Breast epithelium (tissue), 3 donors: ENCODE results near the gene PCDHGA7.

ENCODE experiments used
- POLR2A ChIP-seq: fragments of 450-650 bp; IDR thresholded peaks from one replicate; pipeline ENCODE4 v1.6.1; 2016; ENCODE audit warnings: antibody characterized with exemption, mild to moderate bottlenecking, moderate library complexity
- TF ChIP-seq, protein P1 (sequence below), 3 donors: fragments of 450-650 bp; IDR thresholded peaks; one replicate each; pipeline ENCODE4 v1.5.1; 2016 to 2017; ENCODE audit warnings: antibody characterized with exemption in 3 of 3, mild to moderate bottlenecking in 3 of 3, moderate library complexity in 3 of 3

DNA sequence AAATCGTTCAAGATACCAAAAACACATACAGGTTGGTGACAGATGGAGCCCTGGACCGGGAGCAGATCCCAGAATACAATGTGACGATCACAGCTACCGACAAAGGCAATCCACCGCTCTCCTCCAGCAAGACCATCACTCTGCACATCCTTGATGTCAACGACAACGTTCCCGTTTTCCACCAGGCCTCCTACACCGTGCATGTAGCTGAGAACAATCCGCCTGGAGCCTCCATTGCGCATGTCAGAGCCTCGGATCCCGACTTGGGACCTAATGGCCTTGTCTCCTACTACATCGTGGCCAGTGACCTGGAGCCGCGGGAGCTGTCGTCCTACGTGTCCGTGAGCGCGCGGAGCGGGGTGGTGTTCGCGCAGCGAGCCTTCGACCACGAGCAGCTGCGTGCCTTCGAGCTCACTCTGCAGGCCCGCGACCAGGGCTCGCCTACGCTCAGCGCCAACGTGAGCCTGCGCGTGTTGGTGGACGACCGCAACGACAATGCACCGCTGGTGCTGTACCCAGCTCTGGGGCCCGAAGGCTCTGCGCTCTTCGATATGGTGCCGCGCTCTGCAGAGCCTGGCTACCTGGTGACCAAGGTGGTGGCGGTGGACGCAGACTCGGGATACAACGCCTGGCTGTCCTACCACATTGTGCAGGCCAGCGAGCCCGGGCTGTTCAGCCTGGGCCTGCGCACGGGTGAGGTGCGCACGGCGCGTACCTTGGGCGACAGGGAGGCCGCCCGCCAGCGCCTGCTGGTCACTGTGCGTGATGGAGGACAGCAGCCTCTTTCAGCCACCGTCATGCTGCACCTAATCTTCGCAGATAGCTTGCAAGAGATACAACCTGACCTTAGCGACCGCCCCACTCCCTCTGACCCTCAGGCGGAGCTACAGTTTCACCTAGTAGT lies 10.7 kb upstream of the PCDHGA7 start:
- TF ChIP-seq, protein P1, sequence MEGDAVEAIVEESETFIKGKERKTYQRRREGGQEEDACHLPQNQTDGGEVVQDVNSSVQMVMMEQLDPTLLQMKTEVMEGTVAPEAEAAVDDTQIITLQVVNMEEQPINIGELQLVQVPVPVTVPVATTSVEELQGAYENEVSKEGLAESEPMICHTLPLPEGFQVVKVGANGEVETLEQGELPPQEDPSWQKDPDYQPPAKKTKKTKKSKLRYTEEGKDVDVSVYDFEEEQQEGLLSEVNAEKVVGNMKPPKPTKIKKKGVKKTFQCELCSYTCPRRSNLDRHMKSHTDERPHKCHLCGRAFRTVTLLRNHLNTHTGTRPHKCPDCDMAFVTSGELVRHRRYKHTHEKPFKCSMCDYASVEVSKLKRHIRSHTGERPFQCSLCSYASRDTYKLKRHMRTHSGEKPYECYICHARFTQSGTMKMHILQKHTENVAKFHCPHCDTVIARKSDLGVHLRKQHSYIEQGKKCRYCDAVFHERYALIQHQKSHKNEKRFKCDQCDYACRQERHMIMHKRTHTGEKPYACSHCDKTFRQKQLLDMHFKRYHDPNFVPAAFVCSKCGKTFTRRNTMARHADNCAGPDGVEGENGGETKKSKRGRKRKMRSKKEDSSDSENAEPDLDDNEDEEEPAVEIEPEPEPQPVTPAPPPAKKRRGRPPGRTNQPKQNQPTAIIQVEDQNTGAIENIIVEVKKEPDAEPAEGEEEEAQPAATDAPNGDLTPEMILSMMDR (IDR thresholded peaks at IDR 0.05): no peak
- no peak for TF ChIP-seq POLR2A
